Esophagus muscularis mucosa (tissue), 4 donors: ENCODE data around the gene SLAMF7. TPM values are rescaled to one million over a fixed set of nuclear protein-coding genes. Genes with fewer than 3 reads are reported as not detected.

ENCODE experiments used
- DNase-seq: peaks from one replicate; pipeline ENCODE4 v3.0.0-alpha.2; 2017; ENCODE audit errors: extremely low spot score
- H3K27ac ChIP-seq, 4 donors: fragments of 200-600 bp; sonication (generic); replicated peaks in 1 of 4; 1 replicate in 3 of 4; 2 replicates in 1 of 4; pipeline ENCODE4 v1.5.1; 2016 to 2019; ENCODE audit warnings: mild to moderate bottlenecking in 1 of 4
- H3K27me3 ChIP-seq, 4 donors: fragments of 200-600 bp; sonication (generic); one replicate each; pipeline versions ENCODE4 v1.5.1 to v1.6.0; 2016 to 2019
- H3K36me3 ChIP-seq, 4 donors: fragments of 200-600 bp; sonication (generic); one replicate each; pipeline ENCODE4 v1.5.1; 2016 to 2019
- H3K4me1 ChIP-seq, 4 donors: fragments of 200-600 bp; sonication (generic); one replicate each; pipeline ENCODE4 v1.5.1; 2016 to 2019
- H3K4me3 ChIP-seq, 4 donors: fragments of 200-600 bp; sonication (generic); 1 replicate in 2 of 4; 2 replicates in 2 of 4; pipeline ENCODE4 v1.5.1; 2016 to 2019; ENCODE audit warnings: mild to moderate bottlenecking in 4 of 4, moderate library complexity in 1 of 4
- H3K9me3 ChIP-seq, 4 donors: fragments of 200-600 bp; sonication (generic); 1 replicate in 3 of 4; 2 replicates in 1 of 4; pipeline ENCODE4 v1.5.1; 2016 to 2019
- EP300 ChIP-seq: sonication (generic); formaldehyde crosslinking; IDR thresholded peaks from one replicate; pipeline ENCODE4 v1.6.1; 2017; ENCODE audit warnings: antibody characterized with exemption
- POLR2A ChIP-seq: fragments of 450-650 bp; IDR thresholded peaks from one replicate; pipeline ENCODE4 v1.6.1; 2017; ENCODE audit warnings: antibody characterized with exemption, moderate library complexity, mild to moderate bottlenecking, low read depth
- POLR2AphosphoS5 ChIP-seq, 2 donors: sonication (generic); formaldehyde crosslinking; IDR thresholded peaks; one replicate each; pipeline ENCODE4 v1.6.1; 2017; ENCODE audit warnings: antibody characterized with exemption in 2 of 2
- WGBS: methylation state at CpG from one replicate; pipeline ENCODE4 v1.1.5; 2018; 5-methylcytosine and 5-hydroxymethylcytosine counted together
- intact Hi-C: fragments of 100-400 bp; cut with DNase I; formaldehyde crosslinking; loops from one replicate; pipeline ENCODE4 v1.15.1; 2023
- total RNA-seq, 4 donors: library from RNA; depleted of rRNA; stranded (reverse); fragments of >200 nt; gene quantifications; one replicate each; pipeline versions ENCODE4 v1.1.0 to v1.2.1, GENCODE V29; 2016
- TF ChIP-seq, protein P1 (sequence below), 3 experiments: fragments of 200-600 bp in 2 of 3; fragments of 450-650 bp in 1 of 3; sonication (generic) in 2 of 3; IDR thresholded peaks; one replicate each; pipeline ENCODE4 v1.5.1; 2017 to 2019; ENCODE audit warnings: antibody characterized with exemption in 3 of 3, mild to moderate bottlenecking in 2 of 3, moderate library complexity in 1 of 3

SLAMF7 gene
- total RNA-seq, 4 donors from 2014 or later: 0.06 to 1.3 (median 0.47) TPM

DNA sequence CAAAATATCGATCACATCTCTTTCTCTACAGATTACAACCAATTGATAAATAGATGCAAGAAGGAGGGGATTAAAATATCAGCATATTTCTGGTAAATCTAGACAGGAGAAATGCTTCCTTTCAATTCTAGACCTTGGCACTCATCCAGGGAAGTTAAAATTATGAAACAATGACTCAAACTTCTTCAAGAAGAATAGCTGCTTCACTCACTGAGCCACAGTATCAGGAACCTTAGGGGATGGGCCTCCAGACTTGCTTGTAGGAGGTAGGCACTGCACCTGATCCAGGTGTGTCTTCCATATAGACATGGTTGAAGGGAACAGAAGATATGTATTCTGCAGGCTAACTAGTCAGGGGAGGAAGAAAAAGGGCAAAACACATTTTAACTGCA, 9.8 kb downstream of the SLAMF7 start:
- Histone ChIP-seq H3K27me3 (peaks cover 0 to 23% (median 0%) of the 10 kb centered on the region in 4 donors), H3K4me3 (no peak overlapping the region), H3K27ac (no peak overlapping the region), H3K36me3 (no peaks in the 10 kb centered on the region), H3K4me1 (no peaks in the 10 kb centered on the region), H3K9me3 (no peaks in the 10 kb centered on the region)
- intact Hi-C loops: no loop called here
- no peak for DNase-seq
- TF ChIP-seq POLR2AphosphoS5 (IDR thresholded peaks at IDR 0.05): no peak
- TF ChIP-seq POLR2A: no peak
- TF ChIP-seq, protein P1, sequence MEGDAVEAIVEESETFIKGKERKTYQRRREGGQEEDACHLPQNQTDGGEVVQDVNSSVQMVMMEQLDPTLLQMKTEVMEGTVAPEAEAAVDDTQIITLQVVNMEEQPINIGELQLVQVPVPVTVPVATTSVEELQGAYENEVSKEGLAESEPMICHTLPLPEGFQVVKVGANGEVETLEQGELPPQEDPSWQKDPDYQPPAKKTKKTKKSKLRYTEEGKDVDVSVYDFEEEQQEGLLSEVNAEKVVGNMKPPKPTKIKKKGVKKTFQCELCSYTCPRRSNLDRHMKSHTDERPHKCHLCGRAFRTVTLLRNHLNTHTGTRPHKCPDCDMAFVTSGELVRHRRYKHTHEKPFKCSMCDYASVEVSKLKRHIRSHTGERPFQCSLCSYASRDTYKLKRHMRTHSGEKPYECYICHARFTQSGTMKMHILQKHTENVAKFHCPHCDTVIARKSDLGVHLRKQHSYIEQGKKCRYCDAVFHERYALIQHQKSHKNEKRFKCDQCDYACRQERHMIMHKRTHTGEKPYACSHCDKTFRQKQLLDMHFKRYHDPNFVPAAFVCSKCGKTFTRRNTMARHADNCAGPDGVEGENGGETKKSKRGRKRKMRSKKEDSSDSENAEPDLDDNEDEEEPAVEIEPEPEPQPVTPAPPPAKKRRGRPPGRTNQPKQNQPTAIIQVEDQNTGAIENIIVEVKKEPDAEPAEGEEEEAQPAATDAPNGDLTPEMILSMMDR (IDR thresholded peaks at IDR 0.05): no peak
- TF ChIP-seq EP300: no peak
- WGBS: 93% methylated on average over 1 of the region's 1 CpG

DNA sequence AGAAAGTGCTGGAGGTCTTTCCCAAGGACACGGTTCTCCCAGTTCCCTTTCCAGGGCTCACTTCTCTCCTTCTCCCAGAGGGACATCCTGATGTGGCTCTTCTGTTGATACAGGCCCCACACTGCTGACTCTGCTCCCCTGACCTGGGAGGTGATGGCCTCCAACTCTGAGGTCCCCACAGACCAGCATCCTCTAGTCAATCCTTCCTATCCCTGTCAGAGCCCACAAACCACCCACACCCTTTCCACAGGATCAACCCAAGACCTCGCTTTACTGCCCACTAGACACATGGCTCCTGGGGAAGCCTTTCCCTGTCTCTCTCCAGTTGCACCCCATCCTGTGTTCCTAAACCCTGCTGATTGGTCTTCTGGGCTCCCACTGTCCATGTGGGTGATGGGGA, 11.6 kb downstream of the SLAMF7 start:
- H3K27ac ChIP-seq: no peak overlapping the region
- no peak for DNase-seq
- no peak overlapping the region for H3K4me3 ChIP-seq
- no peaks in the 10 kb centered on the region for H3K9me3 ChIP-seq
- TF ChIP-seq POLR2AphosphoS5 (IDR thresholded peaks at IDR 0.05) (no peak), POLR2A (no peak)
- TF ChIP-seq, protein P1 (IDR thresholded peaks at IDR 0.05): no peak
- intact Hi-C loops: no loop called here
- H3K36me3 ChIP-seq: no peaks in the 10 kb centered on the region
- H3K4me1 ChIP-seq: no peaks in the 10 kb centered on the region
- H3K27me3 ChIP-seq: peaks cover 0 to 23% (median 0%) of the 10 kb centered on the region in 4 donors
- WGBS: 83% methylated on average over 2 of the region's 2 CpGs

DNA sequence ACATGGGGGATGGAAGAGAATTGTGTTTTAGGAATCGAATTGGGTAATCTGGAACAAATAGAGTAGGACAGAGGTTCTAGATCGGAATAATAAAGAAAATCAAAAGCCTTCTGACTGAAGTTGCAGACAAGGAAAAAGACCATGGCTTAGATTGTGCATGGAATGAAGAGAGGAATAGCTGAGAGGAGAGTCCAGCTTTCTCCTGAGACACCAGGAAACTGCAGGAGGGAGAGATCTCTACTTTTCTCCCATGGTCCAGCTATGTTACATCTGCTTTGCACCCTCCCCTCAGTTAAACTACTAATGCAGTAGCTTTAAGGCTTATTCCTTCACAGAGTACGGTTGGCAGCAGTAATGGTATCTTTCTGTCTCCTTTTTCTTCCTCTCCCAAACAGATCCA, 13.4 kb downstream of the SLAMF7 start:
- H3K4me1 ChIP-seq: no peaks in the 10 kb centered on the region
- no peaks in the 10 kb centered on the region for H3K36me3 ChIP-seq
- no peaks in the 10 kb centered on the region for H3K9me3 ChIP-seq
- no peak overlapping the region for H3K4me3 ChIP-seq
- peaks cover 0 to 23% (median 0%) of the 10 kb centered on the region in 4 donors for H3K27me3 ChIP-seq
- intact Hi-C loops: no loop called here
- no peak overlapping the region for H3K27ac ChIP-seq
- TF ChIP-seq POLR2A (no peak), POLR2AphosphoS5 (IDR thresholded peaks at IDR 0.05) (no peak)
- TF ChIP-seq, protein P1 (IDR thresholded peaks at IDR 0.05): no peak
- DNase-seq: no peak
- WGBS: 78% methylated on average over 3 of the region's 3 CpGs

DNA sequence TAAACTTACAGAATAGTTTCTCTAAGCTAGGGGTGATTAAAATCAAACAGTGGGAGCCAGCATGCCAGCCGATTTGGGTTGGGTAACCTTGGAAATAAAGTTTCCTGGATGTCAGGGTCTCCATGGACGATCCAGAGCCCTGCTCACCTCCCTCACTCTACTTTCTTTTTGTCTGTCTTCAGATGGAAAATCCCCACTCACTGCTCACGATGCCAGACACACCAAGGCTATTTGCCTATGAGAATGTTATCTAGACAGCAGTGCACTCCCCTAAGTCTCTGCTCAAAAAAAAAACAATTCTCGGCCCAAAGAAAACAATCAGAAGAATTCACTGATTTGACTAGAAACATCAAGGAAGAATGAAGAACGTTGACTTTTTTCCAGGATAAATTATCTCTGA, 13.9 kb downstream of the SLAMF7 start:
- intact Hi-C loops: no loop called here
- DNase-seq: no peak
- Histone ChIP-seq H3K27me3 (peaks cover 0 to 23% (median 0%) of the 10 kb centered on the region in 4 donors), H3K4me3 (no peak overlapping the region), H3K27ac (no peak overlapping the region), H3K4me1 (no peaks in the 10 kb centered on the region), H3K36me3 (no peaks in the 10 kb centered on the region), H3K9me3 (no peaks in the 10 kb centered on the region)
- TF ChIP-seq, protein P1 (IDR thresholded peaks at IDR 0.05): no peak
- TF ChIP-seq EP300 (no peak), POLR2AphosphoS5 (IDR thresholded peaks at IDR 0.05) (no peak), POLR2A (no peak)
- 56% methylated on average over 5 of the region's 5 CpGs for WGBS

DNA sequence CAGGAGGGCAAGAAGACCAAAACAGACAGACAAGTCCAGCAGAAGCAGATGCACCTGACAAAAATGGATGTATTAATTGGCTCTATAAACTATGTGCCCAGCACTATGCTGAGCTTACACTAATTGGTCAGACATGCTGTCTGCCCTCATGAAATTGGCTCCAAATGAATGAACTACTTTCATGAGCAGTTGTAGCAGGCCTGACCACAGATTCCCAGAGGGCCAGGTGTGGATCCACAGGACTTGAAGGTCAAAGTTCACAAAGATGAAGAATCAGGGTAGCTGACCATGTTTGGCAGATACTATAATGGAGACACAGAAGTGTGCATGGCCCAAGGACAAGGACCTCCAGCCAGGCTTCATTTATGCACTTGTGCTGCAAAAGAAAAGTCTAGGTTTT, 14.5 kb downstream of the SLAMF7 start:
- TF ChIP-seq POLR2AphosphoS5 (IDR thresholded peaks at IDR 0.05) (no peak), EP300 (no peak), POLR2A (no peak)
- TF ChIP-seq, protein P1 (IDR thresholded peaks at IDR 0.05): no peak
- no peaks in the 10 kb centered on the region for H3K4me1 ChIP-seq
- intact Hi-C loops: no loop called here
- no peak for DNase-seq
- H3K27me3 ChIP-seq: peaks cover 0 to 23% (median 0%) of the 10 kb centered on the region in 4 donors
- H3K27ac ChIP-seq: no peak overlapping the region
- H3K36me3 ChIP-seq: no peaks in the 10 kb centered on the region
- H3K4me3 ChIP-seq: no peak overlapping the region
- H3K9me3 ChIP-seq: no peaks in the 10 kb centered on the region
